ENCODE results near the gene ABHD8. TPM values are rescaled to one million over a fixed set of nuclear protein-coding genes. Genes with fewer than 3 reads are reported as not detected.

Gene ABHD8
- total and polyA plus RNA-seq, 2 of the 13 experiments (the other 11 are each of a cell fraction or from before 2014, with no cell fraction given): 6.3 to 7.2 TPM

DNA sequence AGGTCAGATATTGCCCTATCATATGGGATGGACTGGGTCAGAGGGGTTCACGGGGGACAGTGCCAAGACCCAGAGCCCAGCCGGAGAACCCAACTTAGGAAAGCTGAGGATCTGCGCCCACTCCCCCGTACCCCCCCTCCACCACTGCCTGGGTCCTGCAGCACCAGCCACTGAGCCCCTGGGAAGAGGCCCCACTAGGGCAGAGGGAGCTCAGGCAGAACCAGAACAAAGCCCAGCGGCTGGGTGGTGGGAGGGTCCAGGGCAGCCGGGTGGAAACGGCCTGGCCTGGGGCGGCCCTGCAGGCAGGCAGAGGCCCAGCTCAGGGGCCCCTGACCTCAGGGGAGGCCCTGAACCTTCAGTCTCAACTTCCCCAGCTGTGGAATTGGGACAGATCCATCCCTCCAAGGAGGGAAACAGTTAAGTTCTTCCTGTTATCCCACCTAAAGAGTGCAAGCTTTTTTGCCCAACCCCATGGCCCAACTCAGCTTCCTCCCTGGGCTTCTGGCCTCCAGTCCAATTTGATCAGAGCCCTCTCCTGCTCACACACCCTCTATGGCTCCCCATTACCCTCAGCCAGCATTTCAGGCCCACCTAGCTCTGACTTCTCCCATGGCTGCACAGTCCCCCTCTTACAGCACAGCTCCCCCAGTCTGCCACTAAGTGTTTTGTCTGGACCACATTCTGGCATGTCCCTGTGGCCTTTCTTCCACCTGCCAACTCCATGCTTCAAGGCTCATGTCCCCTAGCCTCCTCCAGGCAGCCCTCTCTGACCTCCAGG lies 60.6 kb downstream of the ABHD8 start (continued):
- TF ChIP-seq, protein P1, sequence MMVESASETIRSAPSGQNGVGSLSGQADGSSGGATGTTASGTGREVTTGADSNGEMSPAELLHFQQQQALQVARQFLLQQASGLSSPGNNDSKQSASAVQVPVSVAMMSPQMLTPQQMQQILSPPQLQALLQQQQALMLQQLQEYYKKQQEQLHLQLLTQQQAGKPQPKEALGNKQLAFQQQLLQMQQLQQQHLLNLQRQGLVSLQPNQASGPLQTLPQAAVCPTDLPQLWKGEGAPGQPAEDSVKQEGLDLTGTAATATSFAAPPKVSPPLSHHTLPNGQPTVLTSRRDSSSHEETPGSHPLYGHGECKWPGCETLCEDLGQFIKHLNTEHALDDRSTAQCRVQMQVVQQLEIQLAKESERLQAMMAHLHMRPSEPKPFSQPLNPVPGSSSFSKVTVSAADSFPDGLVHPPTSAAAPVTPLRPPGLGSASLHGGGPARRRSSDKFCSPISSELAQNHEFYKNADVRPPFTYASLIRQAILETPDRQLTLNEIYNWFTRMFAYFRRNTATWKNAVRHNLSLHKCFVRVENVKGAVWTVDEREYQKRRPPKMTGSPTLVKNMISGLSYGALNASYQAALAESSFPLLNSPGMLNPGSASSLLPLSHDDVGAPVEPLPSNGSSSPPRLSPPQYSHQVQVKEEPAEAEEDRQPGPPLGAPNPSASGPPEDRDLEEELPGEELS (CRISPR knock-in tag; IDR thresholded peaks at IDR 0.05): no peak
- TF ChIP-seq EED (CRISPR knock-in tag; IDR thresholded peaks at IDR 0.05) (no peak), ARID4A (CRISPR knock-in tag; IDR thresholded peaks at IDR 0.05; ENCODE audit: borderline replicate concordance) (0 out of 2 replicates have a peak, but pooled peaks have one; percentile 10), XBP1 (CRISPR knock-in tag; IDR thresholded peaks at IDR 0.05) (no peak), SCMH1 (CRISPR knock-in tag; IDR thresholded peaks at IDR 0.05; ENCODE audit: borderline replicate concordance) (no peak), DBP (CRISPR knock-in tag; IDR thresholded peaks at IDR 0.05; ENCODE audit: not compliant biosample characterization) (no peak), ZNF354B (CRISPR knock-in tag; IDR thresholded peaks at IDR 0.05) (no peak), ZNF282 (IDR thresholded peaks at IDR 0.05; ENCODE audit: partially characterized antibody) (no peak), SAP130 (CRISPR knock-in tag; IDR thresholded peaks at IDR 0.05; ENCODE audit: low read depth) (peak; percentile 36; the same call in 1 of the 2 replicates), NAIF1 (CRISPR knock-in tag; IDR thresholded peaks at IDR 0.05; ENCODE audit: borderline replicate concordance) (no peak), CCDC6 (CRISPR knock-in tag; IDR thresholded peaks at IDR 0.05) (no peak), ATF7-NPFF (CRISPR knock-in tag; IDR thresholded peaks at IDR 0.05; ENCODE audit: low read depth) (no peak), MED8 (CRISPR knock-in tag; IDR thresholded peaks at IDR 0.05; ENCODE audit: insufficient replicate concordance) (no peak)
- TF ChIP-seq, protein P2, sequence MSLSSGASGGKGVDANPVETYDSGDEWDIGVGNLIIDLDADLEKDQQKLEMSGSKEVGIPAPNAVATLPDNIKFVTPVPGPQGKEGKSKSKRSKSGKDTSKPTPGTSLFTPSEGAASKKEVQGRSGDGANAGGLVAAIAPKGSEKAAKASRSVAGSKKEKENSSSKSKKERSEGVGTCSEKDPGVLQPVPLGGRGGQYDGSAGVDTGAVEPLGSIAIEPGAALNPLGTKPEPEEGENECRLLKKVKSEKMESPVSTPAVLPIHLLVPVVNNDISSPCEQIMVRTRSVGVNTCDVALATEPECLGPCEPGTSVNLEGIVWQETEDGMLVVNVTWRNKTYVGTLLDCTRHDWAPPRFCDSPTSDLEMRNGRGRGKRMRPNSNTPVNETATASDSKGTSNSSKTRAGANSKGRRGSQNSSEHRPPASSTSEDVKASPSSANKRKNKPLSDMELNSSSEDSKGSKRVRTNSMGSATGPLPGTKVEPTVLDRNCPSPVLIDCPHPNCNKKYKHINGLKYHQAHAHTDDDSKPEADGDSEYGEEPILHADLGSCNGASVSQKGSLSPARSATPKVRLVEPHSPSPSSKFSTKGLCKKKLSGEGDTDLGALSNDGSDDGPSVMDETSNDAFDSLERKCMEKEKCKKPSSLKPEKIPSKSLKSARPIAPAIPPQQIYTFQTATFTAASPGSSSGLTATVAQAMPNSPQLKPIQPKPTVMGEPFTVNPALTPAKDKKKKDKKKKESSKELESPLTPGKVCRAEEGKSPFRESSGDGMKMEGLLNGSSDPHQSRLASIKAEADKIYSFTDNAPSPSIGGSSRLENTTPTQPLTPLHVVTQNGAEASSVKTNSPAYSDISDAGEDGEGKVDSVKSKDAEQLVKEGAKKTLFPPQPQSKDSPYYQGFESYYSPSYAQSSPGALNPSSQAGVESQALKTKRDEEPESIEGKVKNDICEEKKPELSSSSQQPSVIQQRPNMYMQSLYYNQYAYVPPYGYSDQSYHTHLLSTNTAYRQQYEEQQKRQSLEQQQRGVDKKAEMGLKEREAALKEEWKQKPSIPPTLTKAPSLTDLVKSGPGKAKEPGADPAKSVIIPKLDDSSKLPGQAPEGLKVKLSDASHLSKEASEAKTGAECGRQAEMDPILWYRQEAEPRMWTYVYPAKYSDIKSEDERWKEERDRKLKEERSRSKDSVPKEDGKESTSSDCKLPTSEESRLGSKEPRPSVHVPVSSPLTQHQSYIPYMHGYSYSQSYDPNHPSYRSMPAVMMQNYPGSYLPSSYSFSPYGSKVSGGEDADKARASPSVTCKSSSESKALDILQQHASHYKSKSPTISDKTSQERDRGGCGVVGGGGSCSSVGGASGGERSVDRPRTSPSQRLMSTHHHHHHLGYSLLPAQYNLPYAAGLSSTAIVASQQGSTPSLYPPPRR (CRISPR knock-in tag; IDR thresholded peaks at IDR 0.05; ENCODE audit: borderline replicate concordance): no peak
- TF ChIP-seq, protein P3, sequence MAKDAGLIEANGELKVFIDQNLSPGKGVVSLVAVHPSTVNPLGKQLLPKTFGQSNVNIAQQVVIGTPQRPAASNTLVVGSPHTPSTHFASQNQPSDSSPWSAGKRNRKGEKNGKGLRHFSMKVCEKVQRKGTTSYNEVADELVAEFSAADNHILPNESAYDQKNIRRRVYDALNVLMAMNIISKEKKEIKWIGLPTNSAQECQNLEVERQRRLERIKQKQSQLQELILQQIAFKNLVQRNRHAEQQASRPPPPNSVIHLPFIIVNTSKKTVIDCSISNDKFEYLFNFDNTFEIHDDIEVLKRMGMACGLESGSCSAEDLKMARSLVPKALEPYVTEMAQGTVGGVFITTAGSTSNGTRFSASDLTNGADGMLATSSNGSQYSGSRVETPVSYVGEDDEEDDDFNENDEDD (CRISPR knock-in tag; IDR thresholded peaks at IDR 0.05; ENCODE audit: borderline replicate concordance): no peak
